ENCODE data around the gene AKT1. TPM values are rescaled to one million over a fixed set of nuclear protein-coding genes. Genes with fewer than 3 reads are reported as not detected.
A peak's percentile ranks its signal among the peaks of the same experiment; 100 is the strongest.

The AKT1 gene
- total RNA-seq, 2 donors from 2014 or later: 115 to 143 TPM

DNA sequence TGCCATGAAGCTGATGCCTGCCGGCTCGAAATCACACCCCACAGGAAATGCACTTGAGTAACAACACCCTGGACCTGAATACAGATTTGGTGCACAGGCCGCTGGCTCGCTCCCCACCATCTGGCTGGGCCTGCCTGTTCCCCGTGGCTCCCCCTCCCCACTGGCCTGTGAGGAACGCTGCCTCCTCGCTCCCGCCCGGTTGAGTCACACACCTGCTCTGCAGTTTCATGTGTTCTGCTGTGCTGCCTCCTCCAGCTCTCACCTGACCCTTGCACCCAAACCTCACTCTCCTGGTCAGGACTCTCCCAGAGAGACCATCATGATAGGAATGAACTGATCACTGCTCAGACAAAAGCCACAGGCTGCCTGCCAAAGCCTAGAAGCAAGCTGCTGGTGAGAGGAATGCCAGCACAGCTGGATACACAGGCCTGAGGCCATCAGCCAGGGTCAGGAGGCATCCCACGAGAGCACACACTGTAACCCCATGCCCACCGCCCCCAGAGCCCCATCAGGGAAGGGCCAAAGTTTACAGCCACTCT, 46.4 kb downstream of the AKT1 start:
- intact Hi-C loops (cut with DNase I): no loop called here

DNA sequence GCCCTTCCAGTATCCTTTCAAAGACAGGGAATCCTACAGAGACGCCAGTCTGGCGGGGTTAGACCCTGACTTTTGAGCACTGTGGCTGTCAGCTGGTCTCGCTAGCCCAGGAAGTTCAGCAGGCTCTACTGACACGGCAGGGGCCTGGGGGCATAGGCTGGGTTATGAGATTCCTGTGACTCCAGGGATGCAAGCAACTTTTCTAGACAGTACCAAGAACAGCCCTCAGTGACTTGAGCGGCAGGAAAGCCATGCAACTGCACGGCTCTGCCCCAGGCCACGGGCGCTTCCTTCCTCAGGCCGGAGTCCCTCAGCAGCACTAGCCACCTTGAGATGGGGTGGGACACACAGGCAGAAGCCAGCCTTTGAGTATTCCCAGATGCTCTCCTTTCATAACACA, 47.7 kb downstream of the AKT1 start:
- DNase-seq (ENCODE audit: low spot score): no peak
- intact Hi-C loops (cut with DNase I): no loop called here

More for the DNA sequence above, 46.4 kb downstream of the AKT1 start:
- no peak for DNase-seq (ENCODE audit: low spot score)

DNA sequence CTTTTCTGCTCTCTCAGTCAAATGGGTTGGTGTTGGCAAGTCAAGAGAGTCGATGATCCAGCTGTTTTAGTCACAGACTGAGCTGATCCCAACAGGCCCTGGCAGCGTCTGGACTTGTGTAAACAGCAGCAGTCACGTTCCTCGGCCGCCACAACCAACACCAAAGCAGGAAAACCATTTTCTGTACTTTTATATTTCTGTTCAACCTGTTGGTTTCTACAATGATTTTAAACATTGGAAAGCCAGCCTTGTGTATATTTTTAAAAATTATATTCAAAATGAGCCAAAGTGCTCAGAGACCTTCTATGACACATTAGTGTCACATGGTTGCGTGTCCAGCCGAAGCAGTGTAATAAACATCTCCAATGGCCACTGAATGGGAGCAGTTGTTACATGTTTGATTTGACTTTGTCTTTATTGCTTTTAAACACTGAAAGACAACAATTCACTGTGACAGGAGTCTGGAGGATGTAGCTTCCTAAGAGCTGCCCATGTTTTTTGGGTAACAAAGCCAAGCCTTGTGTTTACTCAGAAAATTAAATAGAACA, 48.5 kb downstream of the AKT1 start:
- DNase-seq (ENCODE audit: low spot score): no peak
- intact Hi-C loops (cut with DNase I): no loop called here

DNA sequence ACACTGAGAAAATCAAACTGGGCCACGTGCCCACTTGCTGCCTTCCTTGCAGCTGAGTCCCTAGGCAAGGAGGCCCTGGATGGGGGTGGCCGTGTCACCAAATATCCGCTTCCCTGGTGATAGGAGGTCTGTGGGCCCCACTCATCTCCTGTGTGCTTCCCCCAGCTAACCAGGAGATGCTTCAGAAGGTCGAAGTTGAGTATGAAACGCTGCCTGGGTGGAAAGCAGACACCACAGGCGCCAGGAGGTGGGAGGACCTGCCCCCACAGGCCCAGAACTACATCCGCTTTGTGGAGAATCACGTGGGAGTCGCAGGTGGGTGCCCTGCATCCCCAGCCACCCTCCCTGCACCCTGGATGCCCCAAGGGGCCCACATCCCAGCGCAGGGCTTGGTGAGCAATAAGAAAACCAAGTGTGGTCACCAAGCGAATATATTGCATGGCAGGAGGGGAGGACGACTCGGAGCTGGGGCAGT, 49.4 kb downstream of the AKT1 start:
- no peak for DNase-seq (ENCODE audit: low spot score)
- intact Hi-C loops (cut with DNase I): no loop called here

GRCh38 chr14:104745431-104745830, 50.1 kb downstream of the AKT1 start:
- intact Hi-C loops (cut with DNase I): no loop called here
- DNase-seq (ENCODE audit: low spot score): no peak

DNA sequence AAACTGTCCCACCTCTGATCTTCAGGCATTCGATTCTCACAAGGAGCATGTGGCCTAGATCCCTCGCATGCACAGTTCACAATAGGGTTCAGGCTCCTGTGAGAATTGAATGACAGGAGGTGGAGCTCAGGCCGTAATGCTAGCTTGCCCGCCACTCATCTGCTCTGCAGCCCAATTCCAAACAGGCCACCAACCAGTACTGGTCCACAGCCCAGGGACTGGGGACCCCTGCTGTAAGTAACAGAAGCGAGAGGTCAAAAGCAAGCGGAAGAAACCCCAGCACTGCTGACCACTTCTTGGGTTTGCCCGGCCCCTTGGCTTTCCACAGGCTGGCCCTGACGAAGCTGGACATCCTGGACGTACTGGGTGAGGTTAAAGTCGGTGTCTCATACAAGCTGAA, 51.1 kb downstream of the AKT1 start:
- intact Hi-C loops (cut with DNase I): no loop called here
- DNase-seq (ENCODE audit: low spot score): no peak

- intact Hi-C loops (cut with DNase I): no loop called here
- DNase-seq (ENCODE audit: low spot score): no peak
Measured at GRCh38 chr14:104743461-104744380, 51.8 kb downstream of the AKT1 start.

- DNase-seq (ENCODE audit: low spot score): no peak
- intact Hi-C loops (cut with DNase I): no loop called here
Measured at GRCh38 chr14:104742586-104743455, 52.7 kb downstream of the AKT1 start.

DNA sequence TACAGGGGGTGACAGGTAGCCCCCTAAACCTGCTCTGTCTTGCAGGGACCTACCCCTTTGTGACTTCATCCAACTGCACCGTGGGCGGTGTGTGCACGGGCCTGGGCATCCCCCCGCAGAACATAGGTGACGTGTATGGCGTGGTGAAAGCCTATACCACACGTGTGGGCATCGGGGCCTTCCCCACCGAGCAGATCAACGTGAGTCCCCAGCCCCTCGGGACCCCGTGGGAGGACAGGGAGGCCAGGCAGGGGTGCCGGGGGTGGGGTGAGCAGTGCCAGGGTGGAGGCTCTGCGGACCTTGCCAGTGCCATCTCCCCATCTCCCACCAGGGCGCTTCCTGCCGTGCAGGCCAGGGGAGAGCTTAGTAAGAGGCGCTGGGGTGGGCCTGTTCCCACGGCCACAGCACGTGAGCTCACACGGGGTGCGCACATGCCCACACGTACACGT, 53.7 kb downstream of the AKT1 start:
- DNase-seq (ENCODE audit: low spot score): no peak
- intact Hi-C loops (cut with DNase I): no loop called here

GRCh38 chr14:104741108-104741802, 54.3 kb downstream of the AKT1 start:
- DNase-seq (ENCODE audit: low spot score): no peak
- intact Hi-C loops (cut with DNase I): no loop called here

- intact Hi-C loops (cut with DNase I): no loop called here
- DNase-seq (ENCODE audit: low spot score): no peak
Measured at GRCh38 chr14:104739546-104740516, 55.7 kb downstream of the AKT1 start.

DNA sequence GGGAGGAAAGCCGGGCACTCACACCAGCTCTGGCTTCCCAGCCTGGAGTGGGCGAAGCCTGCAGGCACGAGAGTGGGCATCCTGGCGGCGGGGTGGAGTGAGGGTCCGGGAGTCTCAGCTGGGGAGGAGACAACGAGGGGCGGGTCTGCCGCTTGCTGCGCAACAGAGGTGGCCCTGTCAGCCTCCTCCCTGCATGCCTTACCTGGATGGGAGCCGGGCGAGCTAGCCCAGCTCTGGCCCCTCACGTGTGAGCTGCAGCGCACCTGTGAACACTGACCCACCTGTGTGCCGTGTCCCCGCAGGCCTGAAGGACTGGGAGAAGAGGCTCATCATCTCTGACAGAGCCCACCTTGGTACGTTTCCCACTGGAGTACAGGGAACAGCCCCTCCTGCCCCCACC, 56.5 kb downstream of the AKT1 start:
- DNase-seq (ENCODE audit: low spot score): no peak
- intact Hi-C loops (cut with DNase I): no loop called here

DNA sequence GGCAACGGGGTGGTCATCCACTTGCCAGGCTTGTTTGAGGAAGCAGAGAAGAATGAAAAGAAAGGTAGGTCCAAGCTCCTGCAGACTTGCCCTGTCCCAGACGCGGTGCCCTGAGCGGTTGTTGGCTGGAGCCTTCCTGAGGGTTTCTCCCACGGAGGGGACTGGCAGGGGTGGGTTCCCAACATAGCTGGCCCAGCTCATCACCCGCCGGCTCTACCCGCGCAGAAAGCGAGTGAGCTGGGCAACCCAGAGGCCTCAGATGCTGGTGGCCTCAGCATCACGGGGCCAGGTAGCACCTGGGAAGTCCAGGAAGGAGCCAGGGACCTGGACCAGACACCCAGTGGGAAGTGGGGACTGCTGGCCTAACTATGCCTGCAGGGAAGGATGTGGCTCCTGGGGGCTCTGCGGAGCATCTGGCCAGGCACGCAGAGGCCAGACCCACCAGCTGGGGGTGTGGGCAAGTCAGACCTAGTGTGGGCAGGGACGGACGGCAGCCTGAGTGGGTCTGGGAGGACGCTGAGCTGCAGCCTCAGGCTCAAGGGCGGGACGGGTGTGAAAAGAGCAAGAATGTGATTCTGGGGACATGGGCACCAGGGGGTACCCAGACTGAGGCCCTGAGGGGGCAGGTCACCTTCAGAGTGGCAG, 57.1 kb downstream of the AKT1 start:
- no peak for DNase-seq (ENCODE audit: low spot score)
- intact Hi-C loops (cut with DNase I): no loop called here

- DNase-seq (ENCODE audit: low spot score): peak; percentile 98
- intact Hi-C loops (cut with DNase I): no loop called here
Measured at GRCh38 chr14:104735830-104736642, 59.5 kb downstream of the AKT1 start.

DNA sequence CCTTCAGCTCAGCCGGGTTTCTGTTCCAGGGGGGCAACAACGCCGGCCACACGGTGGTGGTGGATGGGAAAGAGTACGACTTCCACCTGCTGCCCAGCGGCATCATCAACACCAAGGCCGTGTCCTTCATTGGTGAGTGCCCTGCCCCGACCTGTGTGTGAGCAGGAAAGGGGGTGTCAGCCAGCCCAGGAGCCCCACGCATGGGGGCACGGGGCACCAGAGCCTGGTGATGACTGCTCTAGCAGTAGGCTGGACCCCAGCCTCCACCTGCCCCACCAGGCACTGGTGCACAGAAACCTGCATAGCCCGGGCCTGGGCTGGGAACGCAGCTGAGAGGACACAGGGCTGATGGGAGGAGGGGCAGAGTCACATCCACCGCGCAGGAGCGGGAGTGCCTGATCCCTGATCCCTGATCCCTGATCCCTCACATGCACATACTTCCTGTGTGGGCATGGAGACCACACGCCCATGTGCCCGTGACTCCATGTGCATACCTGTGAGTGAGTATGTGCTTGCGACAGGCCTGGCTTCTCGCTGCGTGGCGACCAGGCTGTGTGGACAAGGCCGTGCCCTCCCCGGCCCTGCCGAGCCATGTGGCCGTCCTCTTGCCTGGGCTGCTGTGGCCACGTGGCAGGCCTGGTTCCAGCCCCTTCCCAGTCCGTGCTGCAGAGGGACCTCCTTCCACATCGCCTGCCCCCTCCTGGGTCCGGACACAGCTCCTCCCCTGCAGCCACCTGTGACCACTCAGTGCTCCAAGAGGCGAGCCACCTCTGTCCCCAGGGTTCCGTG, 60.4 kb downstream of the AKT1 start:
- intact Hi-C loops (cut with DNase I): no loop called here
- DNase-seq (ENCODE audit: low spot score): no peak

DNA sequence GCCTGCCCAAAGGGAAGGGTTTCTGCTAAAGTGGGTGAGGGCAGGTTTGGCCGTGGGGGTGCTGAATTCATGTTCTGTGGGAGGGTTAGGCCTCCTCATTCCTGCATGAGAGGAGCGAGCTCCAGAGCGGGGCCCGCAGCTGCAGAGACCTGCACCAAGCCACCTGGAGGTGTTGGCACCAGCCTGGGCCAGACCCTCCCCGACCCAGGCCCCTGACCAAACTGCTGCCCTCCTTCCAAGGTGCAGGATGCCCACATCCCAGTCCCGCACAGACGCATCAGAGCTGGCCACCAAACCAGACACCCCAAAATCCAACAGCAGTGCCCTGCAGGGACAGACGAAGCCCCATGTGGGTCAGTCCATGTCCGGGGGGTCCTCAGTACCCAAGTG, 61.0 kb downstream of the AKT1 start:
- DNase-seq (ENCODE audit: low spot score): no peak
- intact Hi-C loops (cut with DNase I): no loop called here

Measured in posterior vena cava (tissue), 2 donors.